Fibroblast of skin of right quadriceps (primary cell): ENCODE data around the gene ALDH6A1.

ENCODE experiments used
- DNase-seq: peaks from one replicate; pipeline ENCODE4 v3.0.0-alpha.2; 2013

ALDH6A1 gene

GRCh38 chr14:74048281-74048680 lies 36.0 kb downstream of the ALDH6A1 start:
- DNase-seq = no peak

DNA sequence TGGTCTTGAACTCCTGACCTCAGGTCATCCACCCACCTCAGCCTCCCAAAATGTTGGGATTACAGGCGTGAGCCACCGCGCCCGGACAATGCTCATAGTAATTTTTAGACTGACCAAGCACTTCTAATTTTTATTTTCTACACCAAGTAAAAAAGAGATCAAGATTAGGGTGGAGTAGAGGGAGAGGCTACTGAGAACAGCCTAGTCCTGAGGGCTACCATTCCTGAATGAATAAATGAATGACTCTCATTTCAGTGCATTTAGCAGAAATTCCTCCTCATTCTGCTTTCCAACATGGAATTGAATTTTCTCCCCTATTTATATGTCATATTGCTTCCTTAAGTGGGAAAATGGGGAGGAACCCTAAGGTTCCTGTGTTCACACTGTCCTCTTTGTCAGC lies 38.7 kb downstream of the ALDH6A1 start:
- no peak for DNase-seq

DNA sequence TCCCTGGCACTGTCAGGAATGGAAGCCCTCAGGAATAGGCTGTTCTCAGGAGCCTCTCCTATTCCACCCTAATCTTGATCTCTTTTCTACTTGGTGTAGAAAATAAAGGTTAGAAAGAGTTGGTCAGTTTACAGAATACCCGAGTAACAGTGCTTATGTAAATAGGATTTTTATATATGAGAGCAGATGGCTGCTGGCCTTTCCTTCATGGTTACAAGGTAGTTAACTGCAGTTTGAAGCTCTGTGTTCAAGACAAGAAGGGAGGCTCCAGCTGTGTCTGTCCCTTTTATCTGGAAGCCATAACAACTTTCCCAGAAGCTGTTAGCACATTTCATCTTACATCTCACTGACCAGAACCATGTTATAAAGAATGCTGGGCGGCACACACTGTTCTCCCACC lies 42.0 kb downstream of the ALDH6A1 start:
- DNase-seq = no peak

GRCh38 chr14:74038020-74038859 lies 46.0 kb downstream of the ALDH6A1 start:
- peak; percentile 59 for DNase-seq

DNA sequence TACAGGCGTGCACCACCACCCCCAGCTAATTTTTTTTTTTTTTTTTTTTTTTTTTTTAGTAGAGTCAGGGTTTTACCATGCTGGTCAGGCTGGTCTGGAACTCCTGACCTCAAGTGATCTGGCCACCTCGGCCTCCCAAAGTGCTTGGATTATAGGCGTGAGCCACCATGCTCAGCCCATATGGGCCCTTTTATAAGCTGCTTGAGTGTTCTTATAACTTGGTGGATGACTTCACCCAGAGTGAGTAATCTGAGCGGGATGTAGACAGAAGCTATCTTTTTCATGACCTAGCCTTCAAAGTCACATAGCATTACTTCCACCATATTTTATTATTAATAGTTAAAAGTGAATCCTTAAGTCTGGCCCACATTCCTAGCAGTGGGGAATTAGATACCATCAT lies 48.7 kb downstream of the ALDH6A1 start:
- peak; percentile 38 for DNase-seq

DNA sequence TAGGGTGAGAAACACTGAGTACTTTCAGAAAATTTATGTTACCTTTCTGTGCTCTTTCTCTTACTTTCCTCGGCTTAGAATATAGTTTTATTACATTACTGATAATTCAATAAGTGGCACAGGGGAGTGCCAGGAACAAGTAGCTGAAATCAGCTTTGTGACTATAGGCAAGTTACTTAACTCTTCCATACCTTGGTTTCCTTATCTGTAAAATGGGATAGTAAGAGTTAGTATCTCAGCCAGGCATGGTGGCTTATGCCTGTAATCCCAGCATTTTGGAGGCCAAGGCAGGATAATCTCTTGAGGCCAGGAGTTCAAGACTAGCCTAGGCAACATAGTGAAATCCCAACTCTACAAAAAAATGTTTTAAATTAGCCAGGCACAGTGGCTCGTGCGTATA lies 49.7 kb downstream of the ALDH6A1 start:
- no peak for DNase-seq

DNA sequence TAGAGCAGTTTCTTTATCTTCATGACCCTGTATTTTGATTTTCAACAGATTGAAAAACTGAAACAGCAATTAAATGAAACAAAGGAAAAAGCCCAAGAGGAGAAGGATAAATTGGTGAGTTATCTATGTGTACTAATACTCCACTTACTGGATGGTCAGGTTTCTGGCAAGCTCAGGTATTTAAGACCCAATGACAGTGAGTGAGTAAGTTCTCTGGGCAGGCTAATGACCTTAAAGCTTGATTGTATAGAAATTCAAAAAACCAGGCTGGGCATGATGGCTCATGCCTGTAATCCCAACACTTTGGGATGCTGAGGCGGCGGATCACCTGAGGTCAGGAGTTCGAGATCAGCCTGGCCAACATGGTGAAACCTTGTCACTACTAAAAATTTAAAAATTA lies 55.1 kb downstream of the ALDH6A1 start:
- DNase-seq = no peak

DNA sequence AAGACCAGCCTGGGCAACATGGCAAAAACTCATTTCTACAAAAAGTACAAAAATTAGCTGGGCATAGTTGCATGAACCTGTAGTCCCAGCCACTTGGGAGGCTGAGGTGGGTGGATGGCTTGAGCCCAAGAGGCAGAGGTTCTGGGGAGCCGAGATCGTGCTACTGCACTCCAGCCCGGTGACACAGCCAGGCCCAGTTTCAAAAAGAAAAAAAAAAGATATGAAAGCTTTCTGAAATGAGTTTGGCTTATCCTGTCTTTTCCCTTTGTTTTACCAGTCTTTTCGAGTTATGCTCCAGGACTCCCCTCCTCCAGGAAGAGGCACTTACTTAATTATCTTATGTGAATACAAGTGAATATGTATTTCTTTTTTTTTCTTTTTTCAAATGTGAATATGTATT lies 61.9 kb downstream of the ALDH6A1 start:
- DNase-seq = no peak

GRCh38 chr14:74019408-74020137 lies 64.7 kb downstream of the ALDH6A1 start:
- DNase-seq = peak; percentile 51

DNA sequence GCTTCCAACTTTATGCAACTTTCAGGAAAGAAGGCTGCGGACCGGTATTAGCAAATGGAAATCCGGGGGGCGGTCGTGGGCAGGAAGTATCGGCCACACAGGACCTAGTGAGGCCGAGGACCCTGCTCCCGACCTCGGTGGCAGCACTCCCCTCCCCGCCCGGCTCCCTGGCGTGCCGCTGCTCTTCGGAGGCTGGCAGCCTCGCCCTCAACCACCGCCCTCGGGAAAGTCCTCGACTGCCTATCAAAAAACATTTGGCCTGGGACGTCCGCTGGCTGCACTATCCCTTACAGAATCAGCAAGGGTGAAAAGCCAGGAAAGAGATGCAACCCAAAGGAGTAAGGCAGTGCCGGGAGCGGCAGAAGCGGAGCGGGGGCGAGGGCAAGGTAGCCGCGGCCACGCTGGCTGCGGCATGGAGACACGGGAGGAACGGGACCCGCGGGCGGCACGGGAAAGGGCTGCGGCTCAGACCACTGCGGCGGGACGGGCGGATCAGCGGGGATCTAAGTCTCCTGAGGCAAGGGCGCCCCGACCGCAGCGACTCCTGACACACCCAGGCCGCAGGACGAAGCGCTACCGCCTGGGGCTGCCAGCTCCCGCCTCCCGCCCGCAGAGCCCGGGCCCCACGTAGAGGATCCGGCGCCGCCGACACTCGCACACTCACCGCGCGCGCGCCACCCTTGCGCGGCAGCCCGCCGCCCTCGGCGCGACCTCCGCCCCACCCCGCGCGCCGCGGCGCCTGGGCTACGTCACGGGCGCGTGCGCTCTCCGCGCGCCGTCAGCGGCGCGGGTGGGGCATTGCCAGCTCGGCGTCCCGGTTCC lies 65.5 kb downstream of the ALDH6A1 start, which contains the start of the genes BBOF1 and ENTPD5:
Gene BBOF1, plus strand, starts transcription at position 764 of the 822 bp plus-strand sequence. CDS start 130 bp downstream, outside the sequence.
Gene ENTPD5, minus strand, starts transcription at position 703 of the 822 bp plus-strand sequence. CDS start 31,186 bp downstream, outside the sequence.
- peak; percentile 85 for DNase-seq

DNA sequence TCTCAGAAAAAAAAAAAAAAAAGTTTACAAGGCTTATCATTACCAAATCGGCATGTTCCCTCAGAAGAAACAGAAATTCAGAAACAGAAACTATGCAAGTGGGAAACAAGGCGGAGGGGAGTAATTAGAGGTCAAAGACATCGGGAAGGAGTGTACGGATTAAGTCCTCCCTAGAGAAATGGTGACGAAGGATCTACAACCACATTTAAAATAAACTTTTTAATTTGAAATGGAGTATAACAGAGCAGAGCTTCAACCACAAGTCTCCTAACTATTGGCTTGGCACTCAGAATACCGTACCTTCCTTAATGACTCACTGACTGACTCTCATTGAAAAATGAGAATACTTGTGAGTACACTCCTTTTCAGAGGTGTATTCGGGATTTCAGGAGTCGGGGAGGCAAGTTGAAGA lies 66.1 kb downstream of the ALDH6A1 start:
- peak; percentile 80 for DNase-seq

- no peak for DNase-seq
These were observed 68.3 kb downstream of the ALDH6A1 start for GRCh38 chr14:74015963-74016362.

GRCh38 chr14:74015176-74015575 lies 69.1 kb downstream of the ALDH6A1 start:
- DNase-seq = no peak

- no peak for DNase-seq
These were observed 70.0 kb downstream of the ALDH6A1 start for GRCh38 chr14:74014299-74014698.

- no peak for DNase-seq
These were observed 75.3 kb downstream of the ALDH6A1 start for GRCh38 chr14:74008843-74009499.
